Left ventricle myocardium superior (tissue), 1 donor: ENCODE results near the gene C6orf136. TPM values are rescaled to one million over a fixed set of nuclear protein-coding genes. Genes with fewer than 3 reads are reported as not detected.
"Not testable (repeated sequence)": the region's sequence is repeated elsewhere in the genome, so short reads cannot be mapped to it uniquely, and the experiment has no call there.

Experiments
- ATAC-seq: fragments of 200-7000 bp; cut with Tn5 transposase; one replicate; pipeline ENCODE4 v1.9.1; 2020; ENCODE audit warnings: mild to moderate bottlenecking, moderate library complexity
- DNase-seq: peaks from one replicate; pipeline ENCODE4 v3.0.0-alpha.2; 2020
- intact Hi-C: fragments of 100-400 bp; cut with micrococcal nuclease; formaldehyde crosslinking; loops from one replicate; pipeline ENCODE4 v1.11.0; 2022
- long read RNA-seq: library from polyadenylated mRNA; unstranded; transcript quantifications from one replicate; pipeline ENCODE4 v2.0.0, GENCODE V29; 2021
- total RNA-seq: library from RNA; stranded (reverse); fragmentation: NEBNext Ultra II Directional; extraction: Animal tissue kit (Norgen Biotek cat#: 25700); gene quantifications from one replicate; pipeline ENCODE4 v1.2.1, GENCODE V29; 2021
- donor health status: DM: no; HTN: yes; CAD: no; lungs with severe emphysema.

The C6orf136 gene, protein sequence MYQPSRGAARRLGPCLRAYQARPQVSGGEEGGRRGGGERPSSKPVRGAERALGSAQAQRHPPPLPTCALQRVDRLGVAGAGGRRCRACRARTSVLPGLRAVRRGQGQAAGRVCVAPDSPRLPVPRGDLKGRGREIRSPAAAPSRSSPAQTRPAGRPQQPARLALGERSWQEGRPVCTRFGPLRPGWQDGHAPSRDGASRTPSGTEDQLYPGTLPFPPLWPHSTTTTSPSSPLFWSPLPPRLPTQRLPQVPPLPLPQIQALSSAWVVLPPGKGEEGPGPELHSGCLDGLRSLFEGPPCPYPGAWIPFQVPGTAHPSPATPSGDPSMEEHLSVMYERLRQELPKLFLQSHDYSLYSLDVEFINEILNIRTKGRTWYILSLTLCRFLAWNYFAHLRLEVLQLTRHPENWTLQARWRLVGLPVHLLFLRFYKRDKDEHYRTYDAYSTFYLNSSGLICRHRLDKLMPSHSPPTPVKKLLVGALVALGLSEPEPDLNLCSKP
- 54.9 TPM for total RNA-seq
- long read RNA-seq, transcript C6orf136-201 (6 exons, 1,978 nt) = minor isoform, 14 of 73 reads
- long read RNA-seq, transcript C6orf136-203 (6 exons, 1,402 nt) = major isoform, 25 of 73 reads
- long read RNA-seq, partial matches to known transcripts = 26 of 73 reads
- long read RNA-seq, other reads (novel, unspliced or antisense) = 7 of 73 reads

DNA sequence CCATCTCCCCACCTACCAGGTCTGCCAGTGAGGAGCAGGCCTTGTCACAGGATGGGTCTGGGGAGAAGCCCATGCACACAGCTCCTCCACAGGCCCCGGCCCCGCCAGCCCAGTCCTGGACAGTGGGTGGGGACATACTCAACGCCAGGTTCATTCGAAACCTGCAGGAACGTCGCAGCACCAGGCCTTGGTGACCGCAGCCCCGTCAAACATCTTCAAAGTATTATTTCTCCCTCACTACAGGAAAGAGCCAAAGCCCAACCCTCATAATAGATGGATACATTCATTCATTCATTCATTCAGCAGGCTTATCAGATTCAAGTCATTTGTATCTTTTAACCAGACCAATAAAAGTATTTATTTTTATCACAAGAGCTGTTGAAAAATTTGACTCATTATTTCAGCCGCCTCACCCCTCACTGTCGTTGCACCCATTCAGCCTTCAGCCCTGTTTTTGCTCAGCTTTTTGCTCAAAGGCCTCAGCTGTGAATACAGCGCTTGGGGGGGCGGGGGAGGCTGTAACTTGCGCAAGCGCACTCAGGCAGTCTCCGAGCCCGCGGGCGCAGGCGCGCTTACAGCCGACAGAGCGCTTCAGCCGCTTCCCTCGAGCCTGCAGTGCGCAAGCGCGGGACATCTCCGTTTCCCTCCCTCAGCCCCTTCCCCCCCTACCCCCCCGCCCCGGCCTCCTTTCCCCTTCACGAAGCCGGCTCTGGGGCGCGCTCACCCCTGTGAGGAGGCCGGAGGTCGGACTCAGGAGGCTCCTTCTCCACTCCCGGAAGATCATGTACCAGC is at the start of gene C6orf136:
Gene C6orf136 (plus strand): TSS at position 684 of the 792 bp plus-strand sequence. CDS start 99 bp downstream, at position 783.
- DNase-seq (peak; percentile 97), ATAC-seq (peak; percentile 92)
- intact Hi-C loops = no loop called here

DNA sequence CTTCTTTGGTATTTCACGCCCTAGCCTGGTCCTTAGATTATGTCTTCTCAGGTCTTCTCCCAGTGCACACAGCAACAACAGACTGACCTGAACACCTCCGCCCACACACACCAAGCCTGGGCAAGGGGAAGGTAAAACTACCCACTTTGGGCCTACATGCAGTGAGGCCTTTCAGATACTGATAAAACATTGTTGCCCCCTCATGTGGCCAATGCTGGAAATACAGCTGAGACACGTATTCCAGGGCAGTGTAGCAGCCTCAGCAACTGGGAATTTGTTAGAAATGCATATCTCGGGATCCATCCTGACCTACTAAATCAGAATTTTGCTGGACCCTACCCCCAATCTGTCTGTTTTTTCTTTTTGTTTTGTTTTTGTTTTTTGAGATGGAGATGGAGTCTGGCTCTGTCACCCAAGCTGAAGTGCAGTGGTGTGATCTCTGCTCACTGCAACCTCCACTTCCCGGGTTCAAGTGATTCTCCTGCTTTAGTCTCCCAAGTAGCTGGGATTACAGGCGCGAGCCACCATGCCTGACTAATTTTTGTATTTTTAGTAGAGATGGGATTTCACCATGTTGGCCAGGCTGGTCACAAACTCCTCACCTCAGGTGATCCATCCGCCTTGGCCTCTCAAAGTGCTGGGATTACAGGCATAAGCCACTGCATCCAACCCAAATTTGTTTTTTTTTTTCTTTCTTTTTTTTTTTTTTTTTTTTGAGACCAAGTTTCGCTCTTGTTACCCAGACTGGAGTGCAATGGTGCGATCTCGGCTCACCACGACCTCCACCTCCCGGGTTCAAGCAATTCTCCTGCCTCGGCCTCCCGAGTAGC is 49.4 kb upstream of the C6orf136 start:
- DNase-seq = peak; percentile 67
- intact Hi-C loops = not testable (repeated sequence)
- ATAC-seq = peak; percentile 67

DNA sequence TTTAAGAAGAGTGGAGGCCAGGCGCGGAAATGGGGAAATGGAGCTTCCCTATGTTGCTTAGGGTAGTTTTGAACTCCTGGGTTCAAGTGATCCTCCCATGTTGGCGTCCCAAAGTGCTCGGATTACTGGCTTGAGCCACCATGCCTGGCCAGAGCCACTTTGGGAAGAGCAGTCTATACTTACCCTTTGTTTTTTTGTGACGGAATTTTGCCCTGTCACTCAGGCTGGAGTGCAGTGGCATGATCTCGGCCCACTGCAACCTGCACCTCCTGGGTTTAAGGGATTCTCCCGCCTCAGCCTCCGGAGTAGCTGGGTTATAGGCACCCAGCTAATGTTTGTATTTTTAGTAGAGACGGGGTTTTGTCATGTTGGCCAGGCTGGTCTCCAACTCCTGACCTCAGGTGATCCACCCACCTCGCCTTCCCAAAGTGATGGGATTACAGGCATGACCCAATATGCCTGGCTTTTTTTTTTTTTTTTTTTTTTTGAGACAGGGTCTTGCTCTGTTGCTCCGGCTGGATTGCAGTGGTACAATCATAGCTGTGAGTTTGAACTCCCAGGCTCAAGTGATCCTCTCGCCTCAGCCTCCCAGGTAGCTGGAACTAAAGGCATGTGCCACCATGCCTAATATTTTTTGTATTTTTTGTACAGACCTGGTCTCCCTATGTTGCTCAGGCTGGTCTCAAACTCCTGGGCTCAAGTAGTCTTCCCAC is 47.9 kb upstream of the C6orf136 start:
- ATAC-seq (no peak), DNase-seq (no peak)
- intact Hi-C loops = no loop called here

DNA sequence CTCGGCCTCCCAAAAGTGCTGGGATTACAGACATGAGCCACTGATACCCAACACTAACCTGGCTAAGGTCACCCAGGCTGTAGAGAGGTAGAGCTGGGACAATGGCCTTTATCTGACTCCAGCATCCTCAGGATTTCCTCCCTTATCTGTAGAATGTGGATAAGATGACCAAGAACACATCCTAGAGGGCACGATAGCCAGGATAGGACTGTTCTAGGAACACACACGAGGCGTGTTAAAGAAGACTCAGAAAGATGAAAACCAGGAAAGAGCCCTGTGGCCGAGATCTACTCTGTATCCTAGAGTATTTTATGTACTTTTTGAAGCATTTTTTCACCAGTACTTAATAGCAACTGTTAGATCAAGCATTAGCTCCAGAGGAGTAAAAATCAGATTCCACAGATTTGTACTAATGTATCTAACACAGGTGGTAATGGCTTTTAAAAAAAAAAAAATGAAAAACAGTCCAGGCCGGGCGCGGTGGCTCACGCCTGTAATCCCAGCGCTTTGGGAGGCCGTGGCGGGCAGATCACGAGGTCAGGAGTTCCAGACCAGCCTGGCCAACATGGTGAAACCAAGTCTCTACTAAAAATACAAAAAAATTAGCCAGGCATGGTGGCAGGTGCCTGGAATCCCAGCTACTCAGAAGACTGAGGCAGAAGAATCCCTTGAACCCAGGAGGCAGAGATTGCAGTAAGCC is 47.2 kb upstream of the C6orf136 start:
- DNase-seq = no peak
- intact Hi-C loops = no loop called here
- ATAC-seq = no peak

DNA sequence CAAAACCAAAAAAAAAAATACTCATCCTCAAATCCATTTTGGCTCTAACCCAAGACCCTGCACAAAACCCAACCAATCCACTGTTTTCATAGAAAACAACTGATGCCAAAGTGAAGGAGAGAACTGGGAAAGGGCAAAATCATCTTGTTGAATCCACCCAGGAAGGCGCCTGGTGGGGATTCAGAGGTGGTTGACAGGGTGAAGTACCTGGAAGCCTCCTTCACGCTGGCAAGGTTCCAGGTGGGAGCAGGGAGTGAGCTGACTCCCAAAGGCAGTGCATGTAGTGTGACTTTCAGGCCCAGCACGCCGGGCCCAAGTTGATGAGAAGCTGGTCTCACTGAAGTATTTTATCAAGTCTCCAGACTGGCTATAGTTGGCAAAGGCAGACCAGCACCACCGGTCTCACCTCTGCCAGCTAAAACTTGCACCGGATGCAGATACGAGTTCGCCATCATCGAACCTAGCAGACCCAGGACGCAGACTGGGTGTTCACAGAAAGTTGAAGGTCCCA is 46.4 kb upstream of the C6orf136 start:
- ATAC-seq (peak; percentile 35), DNase-seq (peak; percentile 63)
- intact Hi-C loops = no loop called here

DNA sequence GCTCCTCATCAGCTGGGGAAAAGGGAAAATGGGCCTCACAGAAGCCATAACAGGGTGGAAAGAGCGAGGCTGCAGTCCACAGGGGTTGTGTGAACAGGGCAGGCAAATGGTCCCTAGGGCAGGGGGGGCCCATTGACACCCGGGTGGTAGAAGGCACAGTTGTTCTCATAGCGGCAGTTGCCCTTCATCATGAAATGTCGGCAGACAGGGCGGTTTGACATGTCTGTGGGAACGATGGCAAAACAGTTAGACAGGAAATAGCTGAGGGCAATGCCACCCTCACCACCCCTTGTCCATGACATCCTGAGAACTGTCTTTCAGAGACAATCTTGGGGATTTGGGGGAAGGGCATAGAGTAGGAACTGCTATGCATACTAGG is 45.5 kb upstream of the C6orf136 start:
- intact Hi-C loops = no loop called here
- ATAC-seq = peak; percentile 5

DNA sequence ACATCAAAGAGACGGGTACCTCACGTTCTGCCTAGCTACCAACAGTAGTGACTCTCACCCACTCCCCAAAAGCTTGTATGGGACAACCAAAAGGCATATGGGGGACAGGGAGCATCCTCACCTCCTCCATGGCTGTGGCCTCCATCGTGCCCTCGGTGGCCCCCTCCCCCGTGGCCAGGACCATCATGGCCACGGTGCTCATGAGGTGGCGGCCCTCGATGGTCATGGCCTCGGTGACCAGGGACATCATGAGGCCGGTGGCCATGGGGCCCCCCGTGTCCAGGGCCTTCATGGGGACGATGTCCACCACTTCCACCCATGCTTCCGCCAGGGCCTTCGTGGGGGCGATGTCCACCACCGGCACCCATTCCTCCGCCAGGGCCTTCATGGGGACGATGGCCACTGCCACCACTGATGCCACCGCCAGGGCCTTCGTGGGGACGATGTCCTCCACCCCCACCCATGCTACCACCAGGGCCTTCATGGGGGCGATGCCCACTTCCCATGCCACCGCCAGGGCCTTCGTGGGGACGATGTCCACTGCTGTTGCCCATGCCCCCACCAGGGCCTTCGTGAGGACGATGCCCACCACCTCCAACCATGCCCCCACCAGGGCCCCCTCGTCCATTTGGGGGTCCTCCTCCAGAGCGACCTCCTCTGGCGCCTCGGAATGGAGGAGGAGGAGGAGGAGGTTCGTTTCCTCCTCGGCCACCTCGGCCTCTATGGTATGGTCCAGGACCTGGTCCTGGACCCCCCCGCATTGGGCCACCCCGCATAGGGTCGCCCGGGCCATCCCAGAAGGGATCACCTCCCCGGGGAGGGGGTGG is 44.9 kb upstream of the C6orf136 start:
- ATAC-seq (peak; percentile 5), DNase-seq (no peak)
- intact Hi-C loops = no loop called here

More for the DNA sequence above, 45.5 kb upstream of the C6orf136 start:
- DNase-seq = no peak

DNA sequence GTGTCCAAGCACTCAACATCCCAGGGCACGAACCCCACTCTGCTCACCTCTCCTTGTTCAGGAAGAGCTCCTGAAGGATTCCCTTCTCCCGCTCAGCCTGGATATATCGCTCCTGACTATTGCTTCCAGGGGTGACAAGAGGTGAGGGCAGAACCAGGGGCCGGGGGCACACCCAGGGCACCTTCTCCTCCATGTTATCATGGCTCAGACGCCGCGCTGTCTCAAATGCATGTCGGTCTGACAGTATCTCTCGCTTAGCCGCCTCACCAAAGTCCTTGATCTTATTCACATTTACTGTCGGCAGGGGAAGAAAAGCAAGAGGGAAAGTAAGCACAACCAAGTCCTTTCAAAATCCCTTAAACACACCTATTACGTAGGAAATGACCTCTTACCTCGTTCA is 43.0 kb upstream of the C6orf136 start:
- intact Hi-C loops = no loop called here
- no peak for ATAC-seq
- DNase-seq = no peak

DNA sequence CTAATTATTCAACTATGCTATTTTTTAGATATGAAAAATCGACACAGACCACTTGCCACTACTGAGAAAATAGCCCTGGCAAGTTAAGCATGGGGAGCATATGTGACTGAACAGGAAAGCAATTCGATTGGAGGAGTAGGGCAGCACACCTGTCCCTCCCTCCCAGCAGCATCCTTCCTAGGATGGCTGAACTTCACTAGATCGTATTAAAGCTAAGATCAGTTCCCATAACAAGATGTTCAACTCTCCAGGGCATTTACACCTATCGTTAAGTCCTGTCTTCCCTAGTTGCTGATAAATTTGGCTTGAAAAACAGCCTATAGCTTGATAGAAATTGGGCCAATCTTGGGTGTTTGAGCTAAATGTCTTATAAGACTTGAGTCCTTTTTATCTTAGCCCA is 36.9 kb upstream of the C6orf136 start:
- ATAC-seq (no peak), DNase-seq (no peak)
- intact Hi-C loops = no loop called here

DNA sequence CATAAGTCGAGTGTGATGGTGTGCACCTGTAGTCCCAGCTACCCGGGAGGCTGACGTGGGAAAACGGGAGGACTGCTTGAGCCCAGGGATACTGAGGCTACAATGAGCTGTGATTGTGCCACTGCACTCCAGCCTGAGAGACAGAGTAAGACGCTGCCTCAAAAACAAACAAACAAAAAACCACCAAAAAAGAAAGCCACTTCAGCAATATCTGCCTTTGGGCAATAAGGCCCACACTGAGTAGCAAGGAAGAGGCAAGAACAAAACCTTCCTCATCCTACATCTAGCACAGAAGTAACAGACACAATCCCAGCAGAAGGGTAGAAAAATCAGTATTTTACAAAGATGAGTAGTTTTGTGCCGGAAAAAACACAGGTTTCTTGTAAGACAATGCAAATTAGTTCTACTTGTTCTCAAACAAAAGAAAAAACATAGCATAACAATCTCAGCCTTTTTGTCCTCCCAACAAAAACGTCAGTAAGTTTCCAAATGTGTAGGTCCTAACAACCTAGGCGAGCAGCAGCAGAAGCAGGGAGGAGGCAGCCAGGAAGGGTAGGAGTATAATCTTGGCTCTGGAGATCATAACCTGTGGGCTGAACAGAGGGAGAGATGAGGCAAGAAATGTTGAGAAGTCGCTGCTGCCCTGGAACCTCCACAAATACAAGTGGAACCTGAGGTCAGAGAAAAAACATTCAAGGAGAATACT is 35.6 kb upstream of the C6orf136 start:
- DNase-seq (no peak), ATAC-seq (no peak)
- intact Hi-C loops = no loop called here

DNA sequence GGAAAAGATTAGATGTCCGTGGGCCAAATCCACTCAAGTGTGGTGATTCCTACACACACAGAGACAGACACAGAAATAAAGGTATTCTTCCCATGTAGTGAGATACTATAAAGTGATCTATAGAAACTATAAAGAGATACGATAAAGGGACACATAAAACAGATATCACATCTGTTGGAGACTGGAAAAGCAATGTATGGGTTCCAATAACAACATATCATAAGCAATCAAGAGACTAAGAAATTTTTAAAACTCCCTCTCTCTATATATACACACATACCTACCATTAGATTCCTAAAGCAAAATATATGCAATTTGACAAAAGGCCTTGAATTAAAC is 35.1 kb upstream of the C6orf136 start:
- intact Hi-C loops = no loop called here
- no peak for ATAC-seq
- DNase-seq = no peak

DNA sequence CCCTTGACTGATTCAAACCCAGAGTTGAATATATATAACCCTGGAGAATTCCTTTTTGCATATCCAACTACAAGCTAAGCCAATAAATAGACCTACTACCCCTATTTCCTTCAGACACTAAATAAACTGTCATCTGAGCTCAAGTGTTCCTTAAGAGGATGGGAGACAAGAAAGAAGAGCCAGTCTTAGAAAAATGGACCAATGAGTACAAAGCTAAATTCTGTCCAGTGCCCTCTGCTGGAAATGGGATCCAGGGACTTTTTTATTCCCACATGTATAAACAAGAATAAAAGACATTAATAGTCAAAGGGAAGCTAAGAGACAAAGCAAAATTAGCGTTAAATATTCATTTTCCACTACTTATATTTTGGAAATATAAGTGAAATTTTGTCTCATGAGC is 34.7 kb upstream of the C6orf136 start:
- DNase-seq (no peak), ATAC-seq (no peak)
- intact Hi-C loops = no loop called here

DNA sequence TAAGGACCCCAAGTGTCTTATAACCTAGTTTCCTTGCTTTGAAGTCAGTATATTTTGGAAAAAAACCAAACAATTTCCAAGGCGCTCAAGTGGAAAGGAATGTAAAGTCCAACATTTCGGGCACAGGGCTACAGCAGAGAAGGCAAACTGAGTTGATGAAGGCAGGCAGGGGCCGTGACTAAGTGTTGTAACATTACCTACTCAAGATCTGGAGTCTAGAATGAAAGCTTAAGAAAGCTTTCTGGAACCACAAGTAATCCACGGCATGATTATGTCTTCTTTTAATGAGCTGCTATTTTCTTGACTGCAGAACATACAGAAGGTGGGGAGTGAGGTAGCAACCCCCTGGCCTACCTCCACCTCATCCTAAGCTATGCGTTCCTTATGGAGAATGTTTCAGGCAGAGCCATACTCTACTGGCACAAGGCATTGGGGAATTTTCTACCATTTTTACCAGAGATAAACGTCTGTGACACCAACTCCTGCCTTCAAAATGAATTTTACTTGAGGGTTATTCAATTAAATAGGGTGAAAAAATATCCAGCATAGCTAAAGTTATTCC is 34.2 kb upstream of the C6orf136 start:
- intact Hi-C loops = no loop called here
- DNase-seq = no peak
- no peak for ATAC-seq

DNA sequence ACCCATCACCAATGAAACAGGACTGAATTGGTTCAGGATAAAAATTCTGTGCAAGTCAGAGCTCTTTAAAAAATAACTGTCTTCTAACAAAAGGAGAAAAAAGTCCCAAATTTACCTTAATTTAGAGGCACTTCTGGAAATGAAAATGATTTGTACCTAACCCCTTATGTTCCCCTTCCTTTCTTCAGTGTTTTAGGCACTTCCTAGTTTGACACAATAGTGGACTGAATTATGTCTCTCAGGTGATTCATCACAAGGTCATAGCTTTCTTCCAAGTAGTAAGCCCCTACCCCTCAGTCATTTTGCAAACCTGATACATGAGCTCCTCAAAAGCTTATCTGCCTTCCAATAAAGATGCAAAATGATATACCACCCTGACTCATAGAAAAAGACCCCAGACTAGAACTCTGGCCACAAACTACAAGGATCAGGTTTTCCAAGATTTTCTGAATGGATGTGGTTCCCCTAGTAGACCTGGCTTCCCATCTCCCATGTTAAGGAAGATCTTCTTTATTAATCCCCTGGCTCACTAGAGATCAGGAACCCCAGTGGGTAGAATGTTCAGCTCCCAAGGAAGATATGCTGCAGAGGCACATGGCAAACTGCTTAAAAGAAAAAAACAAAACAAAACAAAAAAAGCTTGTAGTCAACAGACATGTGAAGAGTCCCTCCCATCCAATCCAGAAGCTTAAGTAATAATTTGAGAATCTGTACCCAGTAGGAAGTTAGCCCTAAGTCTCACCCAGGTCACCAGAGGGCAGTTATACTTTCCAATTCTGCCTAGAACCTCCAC is 33.5 kb upstream of the C6orf136 start:
- intact Hi-C loops = no loop called here
- ATAC-seq (no peak), DNase-seq (no peak)

DNA sequence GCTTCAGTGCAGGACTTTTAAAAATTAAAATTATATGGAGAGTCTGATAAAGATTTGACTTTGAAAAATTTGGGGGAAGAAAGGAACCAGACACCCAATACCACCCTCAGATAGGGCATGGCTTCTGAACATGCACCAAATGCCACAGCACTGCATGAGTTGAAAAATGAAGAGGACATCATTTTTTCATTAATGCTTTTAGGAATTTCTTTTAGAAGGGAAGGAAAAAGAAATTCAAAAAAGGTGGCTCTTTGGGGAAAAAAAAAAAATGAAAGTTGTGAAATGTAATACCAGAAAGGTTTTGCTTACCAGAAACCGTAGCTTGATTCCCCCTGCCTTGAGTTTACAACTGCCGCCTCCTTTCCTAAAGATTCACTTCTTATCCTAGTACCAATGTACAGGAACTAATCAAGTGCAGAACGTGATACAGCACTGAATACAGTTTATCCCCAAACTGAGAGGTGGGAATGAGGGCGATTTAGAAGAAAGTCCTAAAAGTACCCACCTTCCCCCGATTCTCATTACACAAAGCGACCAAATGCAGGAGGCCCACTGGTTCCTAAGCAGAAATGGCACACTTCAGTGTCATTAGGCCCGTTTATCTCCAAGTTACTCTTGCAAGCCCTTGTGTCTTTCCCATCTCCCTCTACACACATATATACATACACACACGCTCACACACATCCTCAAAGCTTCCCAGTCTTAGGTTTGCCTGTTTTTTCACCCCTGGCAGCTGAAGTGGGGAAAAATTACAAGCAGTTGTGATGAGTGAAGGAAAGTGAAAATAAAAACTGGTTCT is 32.7 kb upstream of the C6orf136 start:
- DNase-seq (no peak), ATAC-seq (no peak)
- intact Hi-C loops = no loop called here
